Activated CD8-positive, alpha-beta T cell treated with anti-CD3 and anti-CD28 coated beads for 36 hours (primary cell): Measurements from ENCODE around the gene NAPA. TPM values are rescaled to one million over a fixed set of nuclear protein-coding genes. Genes with fewer than 3 reads are reported as not detected.

Source experiments
- total RNA-seq, 2 experiments: library from RNA; stranded (reverse); gene quantifications; one replicate each; pipeline ENCODE4 v1.2.3, GENCODE V29; 2021

Gene NAPA
- total RNA-seq, 2 experiments from 2014 or later, result 43.9 to 47.2 TPM

Other genes starting within 250 kb of the NAPA start
- 10 to 100 TPM; 11.4 to 12.7 TPM for gene INAFM1, start 240.2 kb downstream of the NAPA start, total RNA-seq
- 1 to 10 TPM in 1 of 2 experiments, under 1 TPM in 1; 0.65 to 2.2 TPM for gene C5AR1, start 205.2 kb downstream of the NAPA start, total RNA-seq
- under 1 TPM in 1 of 2 experiments, not detected in 1; 0.18 TPM for gene C5AR2, start 182.9 kb downstream of the NAPA start, total RNA-seq
- 10 to 100 TPM; 14.2 to 14.9 TPM for gene DHX34, start 165.7 kb downstream of the NAPA start, total RNA-seq
- not detected for gene MEIS3, start 95.5 kb downstream of the NAPA start, total RNA-seq
- gene SLC8A2, start 43.2 kb downstream of the NAPA start, total RNA-seq, result under 1 TPM; 0.18 to 0.43 TPM
- gene KPTN, start 30.8 kb downstream of the NAPA start, total RNA-seq, result 10 to 100 TPM; 10.4 to 11.0 TPM
- gene ZNF541, start 58.1 kb upstream of the NAPA start, total RNA-seq, result under 1 TPM; 0.29 to 0.41 TPM
- 1 to 10 TPM; 8.7 to 8.8 TPM for gene BICRA, start 94.1 kb upstream of the NAPA start, total RNA-seq
- 1 to 10 TPM; 1.1 to 1.4 TPM for gene EHD2, start 198.4 kb upstream of the NAPA start, total RNA-seq
- gene NOP53, start 230.5 kb upstream of the NAPA start, total RNA-seq, result 100 to 1,000 TPM; 300 to 301 TPM